NCI-H2196 (cell line): ENCODE data around the gene SLC29A4.
"Not testable (repeated sequence)": the region's sequence is repeated elsewhere in the genome, so short reads cannot be mapped to it uniquely, and the experiment has no call there.

Experiments used
- DNase-seq: peaks from one replicate; lab custom pipeline; 2025; ENCODE audit not compliant: unreplicated experiment; lab: John Stamatoyannopoulos, UW

Gene SLC29A4

DNA sequence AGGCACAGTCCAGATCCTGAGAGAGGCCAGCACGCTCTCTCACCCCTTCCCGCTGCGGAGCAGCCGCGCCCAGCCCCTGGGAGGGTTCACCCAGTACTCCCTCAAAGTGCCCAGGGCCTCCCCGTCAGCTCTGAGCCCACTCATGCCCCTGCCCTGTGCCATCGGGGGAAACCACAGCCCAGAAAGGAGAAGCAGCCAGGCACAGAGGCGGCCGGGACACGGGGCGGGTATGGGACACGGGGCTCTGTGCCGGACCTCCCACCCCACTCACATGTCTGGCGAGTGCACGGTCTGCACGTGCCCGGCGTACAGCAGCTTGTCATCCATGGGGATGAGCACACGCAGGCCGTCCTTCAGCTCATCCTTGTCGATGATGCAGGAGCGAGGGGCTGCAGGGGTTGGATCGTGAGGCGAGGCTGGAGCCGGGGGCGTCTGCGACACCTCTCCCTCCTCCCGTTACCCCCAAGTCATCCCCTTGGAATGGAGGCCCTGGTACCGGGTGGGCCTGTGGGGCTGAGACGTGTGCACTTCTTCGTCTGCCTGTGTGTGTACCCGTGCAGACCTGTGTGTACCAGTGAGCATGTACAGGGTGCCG lies 38.2 kb downstream of the SLC29A4 start:
- no peak for DNase-seq

DNA sequence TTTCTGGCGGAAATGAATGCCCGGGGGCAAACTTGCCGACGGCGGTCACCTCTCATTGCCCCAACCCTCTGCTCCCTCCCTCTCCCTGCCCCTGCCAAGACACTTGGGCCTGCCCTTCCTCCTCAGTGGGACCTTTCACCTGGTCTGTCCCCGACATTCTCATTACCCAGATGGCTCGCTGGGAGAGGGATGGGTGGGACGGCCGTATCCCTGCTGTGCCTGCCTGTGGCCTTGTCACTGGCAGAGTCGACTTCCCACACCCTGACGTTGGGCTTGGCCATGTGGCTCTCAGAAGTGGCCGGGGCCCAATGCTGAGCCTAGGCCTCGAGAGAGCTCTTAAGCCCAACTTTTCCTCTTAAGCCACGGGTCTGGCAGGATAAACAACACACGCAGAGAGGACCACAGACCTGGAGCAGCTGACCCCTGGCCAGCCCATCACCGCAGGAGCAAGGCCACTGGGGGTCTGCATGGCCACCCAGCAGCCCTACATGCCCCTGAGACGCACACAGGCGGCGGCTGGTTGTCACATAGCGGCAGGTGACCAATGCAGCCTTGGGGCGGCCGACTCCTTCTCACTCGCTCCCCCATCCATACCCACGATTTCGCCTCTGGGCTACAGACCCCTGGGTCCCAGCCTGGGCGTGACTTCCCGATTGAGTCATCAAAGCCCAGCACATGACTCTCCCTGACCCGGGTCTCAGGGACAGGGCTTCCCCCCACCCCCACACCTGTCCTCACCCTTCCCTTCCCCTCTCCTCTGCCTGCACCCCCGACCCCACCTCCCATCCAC lies 40.1 kb downstream of the SLC29A4 start:
- no peak for DNase-seq

- not testable (repeated sequence) for DNase-seq
These were observed 41.3 kb downstream of the SLC29A4 start for GRCh38 chr7:5323800-5324781.

DNA sequence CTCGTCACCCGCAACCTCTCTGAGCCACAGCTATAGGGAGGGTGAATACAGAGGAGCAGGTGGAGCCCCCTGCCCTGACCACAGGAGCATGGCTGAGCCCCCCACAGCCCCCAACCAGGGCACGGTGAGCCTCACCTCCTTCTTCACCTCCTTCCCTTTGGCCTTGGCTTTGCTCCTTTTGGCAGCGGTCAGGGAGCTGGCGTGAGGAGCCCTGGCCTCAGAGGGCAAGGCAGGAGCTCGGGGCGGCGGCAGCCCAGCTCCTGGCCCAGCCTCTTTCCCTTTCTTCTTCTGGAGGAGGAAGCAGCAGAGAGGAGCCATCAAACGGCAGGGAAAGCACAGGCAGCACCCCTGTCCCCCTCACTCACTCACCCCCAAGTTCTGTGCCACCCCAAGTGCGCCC lies 42.2 kb downstream of the SLC29A4 start:
- DNase-seq = no peak

DNA sequence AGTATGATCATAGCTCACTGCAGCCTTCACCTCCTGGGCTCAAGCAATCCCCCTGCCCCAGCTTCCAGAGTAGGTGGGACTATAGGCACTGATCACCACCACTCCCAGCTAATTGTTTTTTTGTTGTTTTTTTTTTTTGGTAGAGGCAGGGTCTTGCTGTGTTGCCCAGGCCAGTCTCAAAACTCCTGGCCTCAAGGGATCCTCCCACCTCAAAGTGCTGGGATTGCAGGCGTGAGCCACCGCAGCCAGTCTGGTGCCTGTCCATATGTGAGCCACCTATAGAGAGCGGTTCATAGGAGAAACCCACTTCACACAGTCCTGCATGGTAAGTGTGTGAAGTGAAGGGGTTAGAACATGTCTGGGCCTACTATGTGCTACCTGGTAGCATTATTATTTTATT lies 47.5 kb downstream of the SLC29A4 start:
- DNase-seq = no peak

GRCh38 chr7:5332579-5332978 lies 49.8 kb downstream of the SLC29A4 start:
- no peak for DNase-seq

DNA sequence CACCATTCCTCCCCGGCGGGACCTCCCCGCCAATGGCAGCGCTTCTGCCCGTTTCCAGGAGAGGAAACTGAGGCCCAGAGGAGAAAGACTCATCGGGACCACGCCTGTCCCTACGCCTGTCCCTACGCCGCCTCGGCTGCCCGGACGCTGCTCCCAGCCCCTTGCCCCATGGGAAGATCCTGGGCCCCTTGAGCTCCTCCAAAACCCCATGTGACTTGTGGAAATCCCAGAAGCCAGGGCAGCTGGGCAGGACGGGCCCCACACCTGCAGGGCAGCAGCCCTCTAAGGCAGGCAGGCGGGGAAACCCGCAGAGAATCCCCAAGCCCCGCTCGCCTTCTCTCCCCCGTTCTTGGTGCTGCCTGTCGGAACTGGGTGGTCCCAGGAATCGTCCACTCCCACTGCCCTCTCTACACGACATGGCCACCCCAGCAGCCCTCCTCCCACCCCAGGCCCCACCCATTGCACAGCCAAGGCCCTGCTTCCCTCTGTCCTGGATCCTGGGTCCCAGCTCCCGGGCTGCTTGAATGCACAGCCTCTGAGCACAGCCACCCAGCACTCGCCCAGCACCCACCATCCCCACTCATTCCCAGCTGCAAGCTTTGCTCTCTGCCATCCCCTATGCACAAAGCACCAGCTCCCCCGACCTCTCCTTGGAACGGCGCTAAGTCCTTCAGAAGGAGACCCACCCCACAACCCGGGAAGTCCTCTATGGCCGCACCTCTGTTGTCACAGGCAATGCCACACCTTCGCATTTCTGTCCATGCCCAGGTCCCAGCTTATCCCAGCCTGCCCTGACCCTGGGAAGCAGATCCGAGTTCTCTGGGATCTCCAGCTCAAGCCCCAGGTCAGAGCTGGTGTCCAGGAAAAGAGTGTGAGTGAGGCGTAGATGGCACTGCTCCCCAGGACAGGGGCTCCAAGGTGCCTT lies 50.6 kb downstream of the SLC29A4 start:
- DNase-seq = no peak

DNA sequence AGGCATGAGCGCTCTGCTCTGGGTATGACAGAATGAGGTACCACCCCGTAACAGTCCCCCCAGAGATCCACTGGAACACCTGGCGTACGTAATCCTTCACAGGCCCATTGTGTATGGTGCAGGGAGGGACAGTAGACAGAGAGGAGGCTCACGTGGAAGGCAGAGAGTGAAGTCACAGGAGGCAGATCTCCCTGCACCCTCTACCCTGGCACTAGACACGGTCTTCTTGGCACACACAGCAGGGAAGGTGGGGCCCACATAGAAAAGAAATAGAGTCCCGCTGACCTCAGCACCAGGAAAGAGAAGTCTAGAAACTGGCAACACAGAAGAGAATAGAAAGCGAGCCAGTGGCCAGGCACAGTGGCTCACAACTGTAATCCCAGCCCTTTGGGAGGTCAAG lies 51.9 kb downstream of the SLC29A4 start:
- DNase-seq = no peak

GRCh38 chr7:5337047-5337446 lies 54.3 kb downstream of the SLC29A4 start:
- no peak for DNase-seq

DNA sequence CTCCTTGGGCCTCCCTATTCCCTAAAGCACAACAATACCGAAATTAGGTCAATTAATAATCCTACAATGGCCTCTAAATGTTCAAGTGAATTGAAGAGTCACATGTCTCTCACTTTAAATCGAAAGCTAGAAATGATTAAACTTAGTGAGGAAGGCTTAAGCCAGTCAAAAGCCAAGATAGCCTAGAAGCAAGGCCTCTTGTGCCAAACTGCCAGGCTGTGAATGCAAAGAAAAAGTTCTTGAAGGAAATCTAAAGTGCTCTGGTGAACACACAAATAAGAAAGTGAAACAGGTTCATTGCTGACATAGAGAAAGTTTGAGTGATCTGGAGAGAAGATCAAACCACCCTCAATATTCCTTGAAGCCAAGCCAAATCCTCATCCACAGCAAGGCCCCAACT lies 57.2 kb downstream of the SLC29A4 start:
- no peak for DNase-seq

- no peak for DNase-seq
These were observed 59.9 kb downstream of the SLC29A4 start for GRCh38 chr7:5342631-5343030.

GRCh38 chr7:5343884-5344283 lies 61.1 kb downstream of the SLC29A4 start:
- DNase-seq = no peak

- DNase-seq = no peak
These were observed 61.6 kb downstream of the SLC29A4 start for GRCh38 chr7:5344342-5344741.

DNA sequence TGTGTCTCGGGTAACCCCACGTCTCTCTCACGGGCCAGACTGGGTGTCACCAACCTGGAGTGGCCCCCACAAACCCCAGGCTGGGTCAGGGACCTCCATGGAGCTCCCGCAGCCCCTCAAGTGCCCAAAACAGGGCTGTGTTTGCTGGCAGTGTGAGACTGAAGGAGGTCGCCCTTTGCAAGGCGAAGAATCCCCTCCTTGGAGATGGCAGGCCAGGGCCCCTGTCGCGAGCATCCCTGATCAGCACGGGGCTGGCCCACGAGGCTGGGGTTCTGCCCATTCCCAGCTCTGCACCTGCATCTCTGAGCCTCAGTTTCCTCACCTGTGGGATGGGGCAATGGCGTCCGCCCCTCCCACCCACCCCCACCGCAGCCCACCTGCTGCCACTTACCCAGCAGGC lies 62.4 kb downstream of the SLC29A4 start:
- no peak for DNase-seq

- DNase-seq = no peak
These were observed 62.9 kb downstream of the SLC29A4 start for GRCh38 chr7:5345671-5346070.

GRCh38 chr7:5348134-5349004 lies 65.6 kb downstream of the SLC29A4 start:
- no peak for DNase-seq

GRCh38 chr7:5349005-5349380 lies 66.2 kb downstream of the SLC29A4 start:
- no peak for DNase-seq

DNA sequence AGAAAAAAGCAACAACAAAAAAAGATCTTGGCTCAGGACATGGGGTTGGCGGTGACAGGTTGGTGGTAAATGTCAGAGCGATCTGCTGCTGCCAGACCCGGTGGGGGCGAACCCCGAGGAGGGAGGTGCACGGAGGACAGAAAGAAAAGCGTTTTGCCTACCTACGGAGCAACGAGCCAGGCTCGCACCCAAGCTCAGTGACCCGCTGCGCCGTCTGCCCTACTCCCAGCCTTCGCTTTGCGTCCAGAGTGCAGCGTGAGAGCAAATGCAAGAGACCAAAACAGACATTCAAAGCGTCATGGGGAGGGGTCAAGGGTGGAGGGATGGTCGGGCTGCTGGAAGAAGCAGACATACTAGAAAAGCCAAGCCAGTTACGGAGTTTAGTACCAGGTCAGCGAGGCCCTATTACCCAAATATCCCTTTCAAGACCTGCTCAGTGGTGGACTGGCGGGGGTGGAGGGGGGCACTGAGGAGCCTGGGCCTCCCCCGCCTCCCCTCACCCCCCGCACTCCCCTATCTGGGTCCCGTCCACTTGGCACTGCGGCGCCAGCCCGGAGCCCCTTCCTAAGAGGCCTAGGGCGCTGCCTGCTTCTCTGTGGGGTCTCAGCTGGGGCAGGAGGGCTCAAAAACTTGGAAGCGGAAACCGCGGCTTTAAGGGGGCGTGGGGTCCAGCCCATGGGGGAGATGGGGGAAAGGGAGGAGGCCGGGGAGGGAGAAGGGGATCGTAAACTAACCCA lies 66.9 kb downstream of the SLC29A4 start:
- no peak for DNase-seq

DNA sequence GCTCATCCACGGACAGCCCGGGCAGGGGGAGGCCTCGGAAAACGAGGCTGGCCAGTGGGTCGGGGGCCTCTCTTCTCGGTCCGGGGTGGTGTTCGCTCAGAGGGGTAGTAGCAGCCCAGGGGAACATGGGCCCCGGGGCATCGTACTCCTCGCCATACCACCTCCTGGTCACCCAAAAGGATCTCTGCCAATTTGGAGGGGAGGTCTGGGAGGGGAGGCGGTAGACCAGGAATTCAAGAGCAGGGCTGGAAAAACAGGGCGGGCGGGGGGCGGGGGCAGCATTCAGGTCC lies 67.4 kb downstream of the SLC29A4 start:
- DNase-seq = no peak
